Vagina (tissue), 2 donors: ENCODE data around the gene PARP6. TPM values are rescaled to one million over a fixed set of nuclear protein-coding genes. Genes with fewer than 3 reads are reported as not detected.

Source experiments
- DNase-seq, 2 donors: peaks; one replicate each; pipeline ENCODE4 v3.0.0-alpha.2; 2017; ENCODE audit errors: extremely low spot score in 2 of 2
- H3K27ac ChIP-seq: fragments of 200-600 bp; sonication (generic); one replicate; pipeline ENCODE4 v1.5.1; 2019
- H3K27me3 ChIP-seq: fragments of 200-600 bp; sonication (generic); one replicate; pipeline ENCODE4 v1.5.1; 2019
- H3K36me3 ChIP-seq, 2 donors: fragments of 200-600 bp; sonication (generic); one replicate each; pipeline ENCODE4 v1.5.1; 2017 to 2019
- H3K4me1 ChIP-seq: fragments of 200-600 bp; sonication (generic); one replicate; pipeline ENCODE4 v1.5.1; 2019
- H3K4me3 ChIP-seq, 2 donors: fragments of 200-600 bp; sonication (generic); 1 replicate in 1 of 2; 2 replicates in 1 of 2; pipeline ENCODE4 v1.5.1; 2016 to 2019
- H3K9me3 ChIP-seq: fragments of 200-600 bp; sonication (generic); one replicate; pipeline ENCODE4 v1.5.1; 2019
- CTCF ChIP-seq, 3 experiments: fragments of 450-650 bp in 2 of 3; fragments of 200-600 bp in 1 of 3; sonication (generic) in 1 of 3; IDR thresholded peaks; one replicate each; pipeline ENCODE4 v1.5.1; 2017 to 2019; ENCODE audit warnings: antibody characterized with exemption in 3 of 3, mild to moderate bottlenecking in 2 of 3, moderate library complexity in 2 of 3
- POLR2A ChIP-seq, 2 donors: fragments of 450-650 bp; IDR thresholded peaks; one replicate each; pipeline ENCODE4 v1.6.1; 2017; ENCODE audit warnings: antibody characterized with exemption in 2 of 2, mild to moderate bottlenecking in 2 of 2, moderate library complexity in 2 of 2
- POLR2AphosphoS5 ChIP-seq, 2 donors: sonication (generic); formaldehyde crosslinking; IDR thresholded peaks; one replicate each; pipeline ENCODE4 v1.9.0; 2017; ENCODE audit warnings: antibody characterized with exemption in 2 of 2, mild to moderate bottlenecking in 2 of 2, low read depth in 1 of 2; ENCODE audit not compliant: insufficient read depth in 1 of 2
- intact Hi-C: fragments of 100-400 bp; cut with DNase I; formaldehyde crosslinking; loops from one replicate; pipeline ENCODE4 v1.15.1; 2023
- total RNA-seq: library from RNA; depleted of rRNA; stranded (reverse); fragments of >200 nt; gene quantifications from one replicate; pipeline ENCODE4 v1.2.3, GENCODE V29; 2016

The PARP6 gene
- total RNA-seq, 1 donor from 2014 or later: 62.6 TPM

GRCh38 chr15:72199205-72199515, 73.2 kb downstream of the PARP6 start:
- no peak for DNase-seq
- peaks cover 25% of the 10 kb centered on the region for H3K4me1 ChIP-seq
- intact Hi-C loops: no loop called here
- no peak overlapping the region for H3K27ac ChIP-seq
- H3K9me3 ChIP-seq: no peaks in the 10 kb centered on the region
- TF ChIP-seq POLR2A (IDR thresholded peaks at IDR 0.05) (no peak), POLR2AphosphoS5 (IDR thresholded peaks at IDR 0.05; ENCODE audit: insufficient read depth in 1 of 2, low read depth in 1 of 2) (no peak), CTCF (IDR thresholded peaks at IDR 0.05) (no peak)
- H3K36me3 ChIP-seq: peaks cover 0 to 48% of the 10 kb centered on the region in 2 donors
- no peaks in the 10 kb centered on the region for H3K27me3 ChIP-seq
- no peak overlapping the region for H3K4me3 ChIP-seq

GRCh38 chr15:72198356-72199204, 73.8 kb downstream of the PARP6 start:
- TF ChIP-seq POLR2A (IDR thresholded peaks at IDR 0.05): no peak
- TF ChIP-seq POLR2AphosphoS5 (IDR thresholded peaks at IDR 0.05; ENCODE audit: insufficient read depth in 1 of 2, low read depth in 1 of 2): no peak
- no peak for TF ChIP-seq CTCF (IDR thresholded peaks at IDR 0.05)
- no peak overlapping the region for H3K4me3 ChIP-seq
- no peaks in the 10 kb centered on the region for H3K27me3 ChIP-seq
- H3K36me3 ChIP-seq: peaks cover 0 to 43% of the 10 kb centered on the region in 2 donors
- H3K27ac ChIP-seq: no peak overlapping the region
- intact Hi-C loops: no loop called here
- no peaks in the 10 kb centered on the region for H3K9me3 ChIP-seq
- peaks cover 19% of the 10 kb centered on the region for H3K4me1 ChIP-seq
- DNase-seq: no peak

- no peak for DNase-seq
- Histone ChIP-seq H3K9me3 (no peaks in the 10 kb centered on the region), H3K4me3 (peak within 1 kb of the TSS; percentile 46 to 49), H3K36me3 (peaks cover 0 to 35% of the 10 kb centered on the region in 2 donors), H3K4me1 (peaks cover 10% of the 10 kb centered on the region), H3K27me3 (no peaks in the 10 kb centered on the region), H3K27ac (peak within 1 kb of the TSS; percentile 62)
- TF ChIP-seq CTCF (IDR thresholded peaks at IDR 0.05) (no peak), POLR2A (IDR thresholded peaks at IDR 0.05) (no peak), POLR2AphosphoS5 (IDR thresholded peaks at IDR 0.05; ENCODE audit: insufficient read depth in 1 of 2, low read depth in 1 of 2) (no peak)
- intact Hi-C loops: no loop called here
Measured at GRCh38 chr15:72197460-72198355, 74.6 kb downstream of the PARP6 start, which contains the start of gene GRAMD2A. TSS of gene GRAMD2A (minus strand) at chr15:72197787.

GRCh38 chr15:72197041-72197459, 75.3 kb downstream of the PARP6 start:
- peak overlapping the region; percentile 62 for H3K27ac ChIP-seq
- H3K4me3 ChIP-seq: peak overlapping the region; percentile 46 to 49
- H3K4me1 ChIP-seq: peaks cover 10% of the 10 kb centered on the region
- intact Hi-C loops: no loop called here
- peaks cover 0 to 29% of the 10 kb centered on the region in 2 donors for H3K36me3 ChIP-seq
- no peak for DNase-seq
- TF ChIP-seq POLR2A (IDR thresholded peaks at IDR 0.05) (no peak), POLR2AphosphoS5 (IDR thresholded peaks at IDR 0.05; ENCODE audit: insufficient read depth in 1 of 2, low read depth in 1 of 2) (peak in 1 of 2 donors; percentile 18), CTCF (IDR thresholded peaks at IDR 0.05) (no peak)
- no peaks in the 10 kb centered on the region for H3K27me3 ChIP-seq
- H3K9me3 ChIP-seq: no peaks in the 10 kb centered on the region
